Fibroblast of upper back skin (primary cell): Measurements from ENCODE around the gene LGMN.

Experiments
- DNase-seq: peaks from one replicate; pipeline ENCODE4 v3.0.0-alpha.2; 2013

The LGMN gene

GRCh38 chr14:92724516-92725340 is 23.7 kb downstream of the LGMN start:
- DNase-seq: no peak

DNA sequence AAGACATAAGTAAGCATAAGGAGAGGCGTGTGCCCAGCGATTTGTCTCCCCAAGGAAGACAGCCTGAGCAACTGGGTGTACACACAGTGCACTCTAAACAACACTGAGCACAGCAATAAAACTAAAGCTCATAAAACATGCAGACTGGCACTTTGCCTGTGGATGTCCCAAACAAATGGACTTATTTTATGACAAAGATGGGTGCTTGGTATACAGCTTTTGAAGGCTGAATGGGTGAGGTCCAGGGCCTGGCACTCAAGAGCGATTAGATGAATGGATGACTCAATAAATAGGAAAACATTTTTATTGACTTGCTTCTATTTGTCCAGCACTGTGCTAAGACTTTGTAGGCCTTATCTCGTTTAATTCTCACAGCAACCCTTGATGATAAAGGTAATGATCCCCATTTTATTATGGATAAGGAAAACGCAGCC is 28.5 kb downstream of the LGMN start:
- no peak for DNase-seq

GRCh38 chr14:92719421-92719820 is 29.0 kb downstream of the LGMN start:
- peak; percentile 54 for DNase-seq

DNA sequence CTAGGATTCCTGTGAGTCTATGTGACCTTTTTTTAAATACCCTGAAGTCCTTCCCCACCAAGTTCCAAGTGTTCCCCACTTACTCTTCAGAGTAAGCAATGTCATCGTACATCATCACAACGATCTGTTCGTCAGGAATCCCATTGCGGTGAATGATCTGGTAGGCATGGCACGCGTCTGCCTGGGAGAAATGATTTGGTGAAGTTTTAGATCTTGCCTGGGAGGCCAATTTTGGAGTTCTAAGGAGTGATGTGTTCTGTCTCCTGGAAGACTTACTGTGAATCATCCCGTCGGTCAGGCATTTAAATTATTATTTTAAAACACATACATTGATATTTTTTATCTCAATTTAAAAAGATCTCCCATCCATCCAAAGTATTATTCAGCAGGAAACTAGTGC is 29.8 kb downstream of the LGMN start:
- DNase-seq: peak; percentile 84

GRCh38 chr14:92717571-92718042 is 30.8 kb downstream of the LGMN start:
- peak; percentile 32 for DNase-seq

DNA sequence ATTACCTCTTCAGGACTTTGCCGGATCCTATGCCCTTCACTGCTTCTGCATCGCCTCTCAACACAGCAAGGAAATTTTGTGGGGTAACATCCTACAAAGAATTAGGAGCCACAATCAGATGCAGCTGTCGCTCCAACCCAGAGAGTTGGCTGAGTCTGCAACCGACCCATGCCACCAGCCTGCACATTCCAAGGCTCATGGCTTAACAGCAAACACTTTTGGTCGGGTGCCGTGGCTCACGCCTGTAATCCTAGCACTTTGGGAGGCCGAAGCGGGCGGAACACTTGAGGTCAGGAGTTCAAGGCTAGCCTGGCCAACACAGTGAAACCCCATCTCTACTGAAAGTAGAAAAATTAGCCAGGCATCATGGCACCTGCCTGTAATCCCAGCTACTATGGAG is 32.3 kb downstream of the LGMN start:
- DNase-seq: no peak

DNA sequence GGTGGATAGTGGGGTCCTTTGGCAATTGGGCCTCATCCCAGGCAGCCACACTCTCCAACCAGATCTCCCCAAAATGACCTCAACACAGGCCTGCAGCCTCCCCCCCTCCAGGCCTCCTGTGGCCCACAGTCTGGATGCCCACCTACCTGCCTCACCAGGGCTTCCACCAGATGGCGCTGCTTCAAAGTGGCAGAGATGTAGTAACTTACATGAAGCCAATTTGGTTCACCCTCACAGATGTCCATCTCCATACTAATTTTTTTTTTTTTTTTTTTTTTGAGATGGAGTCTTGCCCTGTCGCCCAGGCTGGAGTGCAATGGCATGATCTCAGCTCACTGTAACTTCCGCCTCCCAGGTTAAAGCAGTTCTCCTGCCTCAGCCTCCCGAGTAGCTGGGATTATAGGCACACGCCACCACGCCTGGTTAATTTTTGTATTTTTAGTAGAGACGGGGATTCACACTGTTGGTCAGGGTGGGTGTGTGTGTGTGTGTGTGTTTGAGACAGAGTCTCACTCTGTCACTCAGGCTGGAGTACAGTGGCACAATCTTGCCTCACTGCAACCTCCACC is 33.6 kb downstream of the LGMN start:
- DNase-seq: peak; percentile 66

- DNase-seq: no peak
Observed at GRCh38 chr14:92712654-92713051, 35.8 kb downstream of the LGMN start.

- DNase-seq: no peak
Observed at GRCh38 chr14:92711976-92712653, 36.3 kb downstream of the LGMN start.

GRCh38 chr14:92710001-92710341 is 38.5 kb downstream of the LGMN start:
- DNase-seq: no peak

DNA sequence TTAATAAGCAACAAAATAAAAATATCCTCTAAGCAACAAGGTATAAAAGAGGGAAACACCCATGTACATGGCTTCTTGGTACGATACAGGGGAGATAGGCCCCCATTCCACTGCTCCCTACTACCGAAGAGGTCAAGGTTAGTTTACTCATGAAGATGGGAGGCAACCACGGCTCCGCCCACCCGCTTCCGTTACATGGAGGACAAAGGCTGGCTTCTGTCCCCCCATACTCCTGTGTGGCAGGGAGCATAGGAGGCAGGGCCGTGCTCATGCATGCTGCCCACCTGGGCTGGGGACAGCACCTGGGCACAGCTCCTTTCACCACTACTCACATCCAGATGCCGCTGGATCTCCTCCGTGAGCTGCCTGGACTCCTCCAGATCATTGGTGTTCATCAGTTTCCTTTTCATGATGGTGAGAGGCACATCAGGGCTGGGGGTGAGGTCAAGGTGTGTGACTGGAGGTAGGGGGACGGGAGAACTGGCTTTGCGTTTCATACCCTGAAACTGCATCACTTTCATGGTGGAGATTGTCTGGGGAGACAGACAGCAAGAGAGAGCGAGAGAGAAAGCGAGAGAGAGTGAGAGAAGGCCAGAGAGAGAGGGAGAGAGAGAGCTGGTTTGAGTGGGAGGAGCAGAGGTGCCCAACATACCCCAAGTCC is 39.0 kb downstream of the LGMN start:
- DNase-seq: no peak

GRCh38 chr14:92706386-92706785 is 42.0 kb downstream of the LGMN start:
- no peak for DNase-seq

GRCh38 chr14:92704821-92705220 is 43.6 kb downstream of the LGMN start:
- DNase-seq: no peak

DNA sequence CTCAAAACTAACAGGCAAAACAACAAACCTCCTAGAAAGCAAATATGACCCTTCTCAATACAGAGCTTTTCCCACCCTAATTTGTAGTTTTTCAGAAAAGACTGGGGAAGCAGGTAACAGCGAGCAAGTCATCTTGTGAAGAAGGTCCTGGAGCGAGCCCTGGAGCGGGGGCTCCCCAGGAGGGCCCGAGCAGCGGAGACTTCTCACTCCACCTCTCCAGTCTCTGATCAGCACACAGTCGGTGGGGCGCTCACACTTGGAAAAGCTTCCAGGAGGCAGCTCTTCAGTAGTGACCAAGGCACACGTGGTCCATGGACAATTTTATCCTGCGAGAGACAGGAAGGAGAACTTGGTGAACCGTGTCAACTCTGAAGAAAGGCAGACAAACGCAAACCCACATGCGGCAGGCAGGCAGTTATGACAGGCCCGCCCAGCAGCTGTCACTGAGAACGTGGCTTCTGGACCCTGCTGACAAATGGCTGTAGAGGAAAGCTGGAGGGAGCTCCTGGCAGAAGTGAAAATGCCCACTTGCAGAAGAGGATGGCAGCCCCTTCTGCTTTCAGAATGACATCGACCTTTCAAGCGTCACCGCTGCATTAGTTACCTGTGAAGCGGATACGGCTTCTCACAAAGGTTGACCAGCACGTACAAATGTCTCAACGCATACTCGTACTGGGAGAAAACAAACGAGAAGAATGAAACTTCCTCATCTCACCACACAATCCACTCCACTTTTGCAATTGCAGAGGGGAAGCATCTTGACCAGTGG is 44.2 kb downstream of the LGMN start:
- DNase-seq: no peak

DNA sequence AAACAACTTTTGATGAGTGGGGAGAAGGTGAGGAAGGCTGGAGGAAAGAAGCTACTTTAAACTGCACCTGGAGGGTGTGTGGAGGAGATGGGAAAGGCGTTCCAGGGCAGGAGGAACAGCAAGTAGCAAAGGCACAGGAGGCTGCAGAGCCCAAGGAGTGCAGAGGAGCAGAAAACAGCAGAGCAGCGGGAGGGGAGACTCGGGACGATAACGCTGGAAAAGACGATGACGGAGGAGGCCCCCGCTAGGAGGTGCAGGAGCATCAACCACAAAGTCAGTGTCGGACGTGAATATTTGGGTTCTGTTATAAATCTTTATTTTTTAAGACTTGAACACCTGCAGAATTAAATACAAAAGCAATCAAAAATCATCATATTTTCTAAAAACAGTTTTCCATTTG is 44.9 kb downstream of the LGMN start:
- DNase-seq: no peak

DNA sequence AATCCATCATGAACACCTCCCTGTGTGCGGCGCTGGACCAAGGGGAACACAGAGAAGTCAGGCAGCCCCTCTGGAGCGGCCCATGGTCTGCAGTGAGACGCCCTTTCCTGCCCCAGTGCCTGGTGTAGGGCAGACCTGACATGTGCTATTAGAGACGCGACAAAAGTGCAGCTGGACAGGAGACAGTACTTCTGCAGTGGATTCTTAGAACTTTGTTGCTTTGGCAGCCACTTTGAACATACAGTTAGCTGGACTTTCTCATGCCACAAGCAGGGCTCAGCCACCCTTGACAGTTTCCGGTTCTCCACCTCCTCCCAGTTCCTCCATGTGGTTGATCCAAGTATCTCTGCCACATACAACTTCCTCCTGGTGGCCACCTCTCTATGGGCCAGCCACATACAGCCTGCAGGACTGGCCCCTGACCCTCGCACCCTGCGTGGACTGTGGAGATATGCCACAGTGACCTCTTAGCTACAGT is 45.9 kb downstream of the LGMN start:
- DNase-seq: no peak

- no peak for DNase-seq
Observed at GRCh38 chr14:92701826-92702225, 46.6 kb downstream of the LGMN start.

DNA sequence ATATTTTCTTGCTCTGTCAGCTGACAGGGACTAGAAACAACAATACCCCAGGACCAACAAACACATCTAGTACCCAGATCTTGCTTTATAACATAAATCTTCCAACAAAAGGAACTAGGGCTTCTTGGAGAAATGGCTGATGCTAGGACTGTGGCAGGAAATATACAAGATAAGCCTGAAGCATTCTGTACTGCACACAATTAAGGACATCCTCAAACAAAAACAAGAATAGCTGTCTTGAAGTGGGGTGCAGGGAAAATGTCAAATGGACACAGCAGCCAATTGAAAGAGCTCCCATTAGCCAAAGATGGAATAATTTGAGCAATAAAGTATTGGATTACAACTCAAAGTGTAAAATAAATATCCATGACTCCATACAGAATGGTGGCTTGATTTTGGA is 50.0 kb downstream of the LGMN start:
- DNase-seq: no peak

DNA sequence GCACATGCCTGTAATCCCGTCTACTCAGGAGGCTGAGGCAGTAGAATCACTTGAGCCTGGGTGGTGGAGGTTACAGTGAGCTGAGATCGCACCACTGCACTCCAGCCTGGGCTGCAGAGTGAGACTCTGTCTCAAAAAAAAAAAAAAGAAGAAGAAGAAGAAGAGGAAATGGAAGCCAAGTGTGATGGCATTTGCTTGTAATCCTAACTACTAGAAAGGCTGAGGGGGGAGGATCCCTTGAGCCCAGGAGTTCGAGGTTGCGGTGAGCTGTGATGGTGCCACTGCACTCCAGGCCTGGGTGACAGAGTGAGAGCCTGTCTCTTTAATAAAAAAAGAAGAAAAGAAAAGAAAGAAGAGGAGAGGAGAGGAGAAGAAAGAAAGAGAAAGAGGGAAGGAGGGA is 52.1 kb downstream of the LGMN start:
- no peak for DNase-seq

DNA sequence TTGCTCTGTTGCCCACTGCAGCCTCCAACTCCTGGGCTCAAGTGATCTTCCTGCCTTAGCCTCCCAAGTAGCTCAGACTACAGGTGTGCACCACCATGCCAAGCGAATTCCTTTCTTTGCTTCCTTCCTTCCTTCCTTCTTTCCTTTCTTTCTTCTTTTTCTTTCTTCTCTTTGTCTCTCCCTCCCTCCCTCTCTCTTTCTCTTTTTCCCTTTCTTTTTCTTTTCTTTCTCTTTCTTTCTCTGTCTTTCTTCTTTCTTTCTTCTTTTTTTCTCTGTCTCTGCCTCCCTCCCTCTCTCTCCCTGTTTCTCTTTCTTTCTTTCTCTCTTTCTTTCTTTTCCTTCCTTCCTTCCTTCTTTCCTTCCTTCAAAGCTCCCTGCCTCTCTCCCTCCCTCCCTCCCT is 52.9 kb downstream of the LGMN start:
- DNase-seq: no peak

- DNase-seq: no peak
Observed at GRCh38 chr14:92694807-92695206, 53.6 kb downstream of the LGMN start.

DNA sequence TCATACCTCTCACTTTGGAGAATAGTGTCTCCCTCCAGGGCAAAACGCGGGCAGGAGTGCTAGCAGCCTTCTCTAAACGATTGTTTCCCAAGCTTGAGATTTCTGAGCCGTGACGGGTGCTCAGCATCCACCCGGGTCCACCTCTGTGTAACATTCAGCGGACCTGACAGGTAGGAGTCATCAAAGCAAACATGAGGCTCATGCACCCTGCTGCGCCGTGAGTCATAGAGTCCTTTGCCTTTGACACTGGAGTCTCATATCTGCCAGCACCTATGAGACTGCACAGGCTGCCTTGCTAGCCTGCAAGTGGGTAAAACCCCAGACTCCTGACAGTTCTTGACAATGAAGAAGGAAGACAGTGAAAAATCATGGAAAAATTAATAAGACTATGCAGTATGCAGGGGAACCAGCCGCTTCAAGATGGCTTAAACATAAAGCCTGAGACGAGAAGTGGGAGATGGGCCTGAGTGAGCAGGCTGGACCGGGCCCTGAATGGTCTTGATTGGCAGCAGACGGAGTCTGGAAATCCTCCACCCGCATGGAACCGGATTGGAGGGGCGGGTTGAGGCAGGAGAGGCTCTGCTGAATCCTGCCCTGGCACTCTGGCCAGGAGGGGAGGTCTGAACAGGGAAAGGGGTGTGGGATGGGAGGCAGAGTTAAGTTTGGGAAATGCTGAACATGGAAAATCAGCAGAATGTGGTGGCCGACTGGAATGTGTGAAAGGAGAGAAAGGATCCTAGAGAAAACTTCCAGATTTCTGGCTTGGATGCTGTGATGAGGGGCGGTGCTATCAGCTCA is 54.2 kb downstream of the LGMN start:
- DNase-seq: no peak
